Endothelial cell of umbilical vein (primary cell): ENCODE data around the gene CPTP. TPM values are rescaled to one million over a fixed set of nuclear protein-coding genes. Genes with fewer than 3 reads are reported as not detected.

Experiments used
- BruUV-seq: library from RNA; stranded (reverse); fragments of 400-500 nt; replicated peaks from 2 replicates; lab custom pipeline; 2021; lab: Mats Ljungman, UMichigan
- CTCF ChIA-PET: fragments of 300-600, 350-600 bp; sonication (Branson Sonifier 250); formaldehyde crosslinking; loops from one replicate; lab custom pipeline; 2021; ENCODE audit warnings: antibody characterized with exemption, inconsistent platforms; lab: Charles Lee
- POLR2A ChIA-PET: fragments of 300-600, 350-600 bp; sonication (Branson Sonifier 250); formaldehyde crosslinking; loops from one replicate; lab custom pipeline; 2021; ENCODE audit warnings: antibody characterized with exemption, inconsistent platforms; lab: Charles Lee
- DNase-seq: peaks from one replicate; pipeline ENCODE4 v3.0.0-alpha.2; 2011; ENCODE audit warnings: low read depth, low spot score
- FAIRE-seq: peaks from 2 replicates; lab custom pipeline; 2011; peaks lifted over from hg19 to GRCh38; lab: Jason Lieb, UNC
- H2AFZ ChIP-seq: 2 replicates; pipeline ENCODE4 v1.6.0; 2012; ENCODE audit warnings: low read depth, low read length, control low read depth, inconsistent platforms
- H3K27ac ChIP-seq: 2 replicates; pipeline ENCODE4 v1.5.1; 2011; ENCODE audit warnings: low read depth, mild to moderate bottlenecking, control low read depth, low read length, moderate library complexity; ENCODE audit not compliant: insufficient read depth
- H3K27me3 ChIP-seq, 2 experiments: 2 replicates each; pipeline versions ENCODE4 v1.6.0 to v1.6.1; 2011; ENCODE audit warnings: low read length in 2 of 2, mixed read lengths in 1 of 2; ENCODE audit not compliant: control insufficient read depth in 2 of 2, insufficient read depth in 2 of 2
- H3K36me3 ChIP-seq, 2 experiments: 2 replicates in 1 of 2; 3 replicates in 1 of 2; pipeline ENCODE4 v1.5.1; 2011; ENCODE audit warnings: low read length in 2 of 2, mild to moderate bottlenecking in 1 of 2, moderate library complexity in 1 of 2; ENCODE audit not compliant: control insufficient read depth in 2 of 2, insufficient read depth in 2 of 2; ENCODE audit errors: extremely low read depth in 1 of 2
- H3K4me1 ChIP-seq: 3 replicates; pipeline ENCODE4 v1.5.1; 2011; ENCODE audit warnings: mild to moderate bottlenecking, low read length; ENCODE audit not compliant: control insufficient read depth, insufficient read depth; ENCODE audit errors: extremely low read depth
- H3K4me2 ChIP-seq: 2 replicates; pipeline ENCODE4 v1.6.1; 2011; ENCODE audit warnings: low read length, control low read depth, mixed read lengths; ENCODE audit not compliant: insufficient read depth
- H3K4me3 ChIP-seq, 3 experiments: fragments of 200-600 bp in 1 of 3; sonication (generic), shearing (Covaris generic) in 1 of 3; replicated peaks in 1 of 3; 2 replicates each; pipeline ENCODE4 v1.5.1; 2011 to 2016; ENCODE audit warnings: control low read depth in 3 of 3, low read length in 3 of 3, mild to moderate bottlenecking in 2 of 3, inconsistent platforms in 1 of 3, low read depth in 1 of 3, moderate library complexity in 1 of 3; ENCODE audit not compliant: insufficient read depth in 1 of 3
- H3K79me2 ChIP-seq: 2 replicates; pipeline ENCODE4 v1.6.0; 2012; ENCODE audit warnings: low read length, inconsistent platforms; ENCODE audit not compliant: control insufficient read depth, insufficient read depth
- H3K9ac ChIP-seq: replicated peaks from 2 replicates; pipeline ENCODE3; 2011; ENCODE audit warnings: low read length, control low read depth; ENCODE audit not compliant: insufficient read depth; ENCODE audit errors: extremely low read depth
- H3K9me1 ChIP-seq: replicated peaks from 3 replicates; pipeline ENCODE4 v1.6.0; 2011; ENCODE audit warnings: mild to moderate bottlenecking, low read length; ENCODE audit not compliant: control insufficient read depth, insufficient read depth; ENCODE audit errors: extremely low read depth
- H3K9me3 ChIP-seq: replicated peaks from 2 replicates; pipeline ENCODE4 v1.5.1; 2012; ENCODE audit warnings: low read length, inconsistent platforms; ENCODE audit not compliant: control insufficient read depth, insufficient read depth
- H4K20me1 ChIP-seq: replicated peaks from 2 replicates; pipeline ENCODE3; 2011; ENCODE audit warnings: mild to moderate bottlenecking, low read length; ENCODE audit not compliant: control insufficient read depth, insufficient read depth; ENCODE audit errors: extremely low read depth
- JUN ChIP-seq: IDR thresholded peaks from 2 replicates; pipeline ENCODE4 v1.6.1; 2011; ENCODE audit warnings: borderline replicate concordance, low read depth; ENCODE audit not compliant: insufficient read length, insufficient read depth
- POLR2A ChIP-seq: IDR thresholded peaks from 2 replicates; pipeline ENCODE4 v1.6.1; 2012; ENCODE audit warnings: low read depth, mild to moderate bottlenecking, control low read depth, low read length
- POLR2AphosphoS5 ChIP-seq: IDR thresholded peaks from 2 replicates; pipeline ENCODE4 v1.6.1; 2012; ENCODE audit warnings: low read depth, mild to moderate bottlenecking, control low read depth, low read length, moderate library complexity; ENCODE audit not compliant: insufficient read depth
- dilution Hi-C: fragments of 300-500 bp; cut with MboI; formaldehyde crosslinking; loops from one replicate; pipeline ENCODE4 v1.15.0; 2019; ENCODE audit warnings: low sequenced_read_pairs; ENCODE audit not compliant: extremely low pct_ligation_motif_present
- intact Hi-C: fragments of 100-400 bp; cut with micrococcal nuclease; formaldehyde crosslinking; loops from one replicate; pipeline ENCODE4 v1.10.0; 2022
- polyA plus RNA-seq, 4 experiments: library from polyadenylated mRNA; depleted of rRNA in 3 of 4; stranded (reverse) in 3 of 4; unstranded in 1 of 4; fragments of >200 nt; gene quantifications; 2 replicates each; pipeline versions ENCODE4 v1.2.1 to v1.2.3, GENCODE V29; 2011 to 2012; ENCODE audit warnings: missing spikeins in 1 of 4
- total RNA-seq: library from RNA; stranded (reverse); gene quantifications from 2 replicates; pipeline ENCODE4 v1.2.3, GENCODE V29; 2021

The CPTP gene
- total and polyA plus RNA-seq, 2 donors (not counting 3 experiments of a cell fraction or from before 2014, with no cell fraction given): 20.9 to 29.5 TPM

GRCh38 chr1:1351511-1352427, 27.2 kb downstream of the CPTP start:
- H3K9me3 ChIP-seq: no peaks in the 10 kb centered on the region
- H3K27ac ChIP-seq: no peak overlapping the region
- H4K20me1 ChIP-seq: no peaks in the 10 kb centered on the region
- H3K4me1 ChIP-seq: peaks cover 10% of the 10 kb centered on the region
- FAIRE-seq (no peak), DNase-seq (no peak)
- H3K9ac ChIP-seq: no peak overlapping the region
- peaks cover 11 to 23% of the 10 kb centered on the region in 2 experiments for H3K27me3 ChIP-seq
- no TSS peak for BruUV-seq
- ChIA-PET CTCF (interaction anchor here (1.4 kb wide), 1 partner anchor 20 kb away, joined by 5 read pairs; no protein-coding TSS in a partner anchor), POLR2A (no interaction called here)
- peaks cover 16% of the 10 kb centered on the region for H3K79me2 ChIP-seq
- peak; percentile 24 for TF ChIP-seq POLR2A
- TF ChIP-seq POLR2AphosphoS5: no peak
- H3K9me1 ChIP-seq: no peaks in the 10 kb centered on the region
- no peak overlapping the region for H2AFZ ChIP-seq
- H3K4me2 ChIP-seq: no peak overlapping the region
- dilution Hi-C loops: no loop called here
- no peaks in the 10 kb centered on the region for H3K36me3 ChIP-seq
- intact Hi-C loops: no loop called here
- H3K4me3 ChIP-seq: no peak overlapping the region

- CTCF ChIA-PET: interaction anchor here (1.4 kb wide), 1 partner anchor 19 kb away, joined by 5 read pairs; no protein-coding TSS in a partner anchor
- no peaks in the 10 kb centered on the region for H3K9me1 ChIP-seq
- H3K4me1 ChIP-seq: peaks cover 5% of the 10 kb centered on the region
- no peak overlapping the region for H3K4me3 ChIP-seq
- peaks cover 10% of the 10 kb centered on the region for H3K79me2 ChIP-seq
- H3K4me2 ChIP-seq: no peak overlapping the region
- no peak overlapping the region for H3K27ac ChIP-seq
- dilution Hi-C loops (no loop called here), intact Hi-C loops (no loop called here)
- H3K9me3 ChIP-seq: no peaks in the 10 kb centered on the region
- no peak overlapping the region for H2AFZ ChIP-seq
- no peaks in the 10 kb centered on the region for H3K36me3 ChIP-seq
- H3K9ac ChIP-seq: no peak overlapping the region
- H3K27me3 ChIP-seq: peaks cover 11 to 23% of the 10 kb centered on the region in 2 experiments
- no peak for TF ChIP-seq JUN
- POLR2A ChIA-PET: no interaction called here
- no TSS peak for BruUV-seq
- no peaks in the 10 kb centered on the region for H4K20me1 ChIP-seq
- DNase-seq (no peak), FAIRE-seq (no peak)
Measured at GRCh38 chr1:1352786-1353388, 28.3 kb downstream of the CPTP start.
